ENCODE results near the gene SFXN4. TPM values are rescaled to one million over a fixed set of nuclear protein-coding genes. Genes with fewer than 3 reads are reported as not detected.
"Not testable (repeated sequence)": the region's sequence is repeated elsewhere in the genome, so short reads cannot be mapped to it uniquely, and the experiment has no call there.

Gene SFXN4
- total RNA-seq, 1 experiment from 2014 or later, result 15.4 TPM

- Histone ChIP-seq H3K9me3 (ENCODE audit: insufficient read depth, low read depth) (no peaks in the 10 kb centered on the region), H3F3A (ENCODE audit: insufficient read depth, low read depth) (peaks cover 17% of the 10 kb centered on the region; the same call in 1 of the 2 replicates), H3K4me3 (no peak overlapping the region), H4K20me1 (ENCODE audit: insufficient read depth) (no peaks in the 10 kb centered on the region), H3K79me2 (ENCODE audit: low read depth) (peaks cover 11% of the 10 kb centered on the region; the same call in 1 of the 2 replicates), H3K27me3 (ENCODE audit: insufficient read depth, low read depth) (no peaks in the 10 kb centered on the region), H3K9me2 (ENCODE audit: insufficient read depth) (no peaks in the 10 kb centered on the region), H3K4me1 (replicated peaks; ENCODE audit: insufficient read depth) (peaks cover 24% of the 10 kb centered on the region), H3K27ac (peak overlapping the region; percentile 81), H2AFZ (no peak overlapping the region), H3K36me3 (ENCODE audit: low read depth) (no peaks in the 10 kb centered on the region), H3K4me2 (peak overlapping the region; percentile 47)
- CTCF ChIA-PET, result interaction anchor here (0.6 to 0.7 kb wide), 2 partner anchors 13 to 759 kb away, joined by 3 to 4 read pairs; no protein-coding TSS in a partner anchor
- no TSS peak for BruUV-seq (replicated peaks)
- POLR2A ChIA-PET (ENCODE audit: unreplicated experiment), result interaction anchor here (0.5 to 0.6 kb wide), 5 partner anchors 10 to 68 kb away, joined by 3 to 15 read pairs (median 4); no protein-coding TSS in a partner anchor
- DNase-seq, result peak; percentile 26 to 88
- no peak for TF ChIP-seq EZH2 (IDR thresholded peaks at IDR 0.05; ENCODE audit: low read depth)
- no peak for TF ChIP-seq CTCF (conservative IDR thresholded peaks at IDR 0.05)
- intact Hi-C loops (cut with micrococcal nuclease; ENCODE audit: unreplicated experiment), result loop anchor here (1.0 to 2.0 kb wide), 2 partner anchors 9 to 20 kb away; partner anchors contain the start of gene EIF3A
Observed at GRCh38 chr10:119100434-119101238, 64.9 kb downstream of the SFXN4 start.

- ChIA-PET CTCF (no interaction called here), POLR2A (ENCODE audit: unreplicated experiment) (no interaction called here)
- H3K4me2 ChIP-seq, result no peak overlapping the region
- H3K4me1 ChIP-seq (replicated peaks; ENCODE audit: insufficient read depth), result peaks cover 16% of the 10 kb centered on the region
- no peaks in the 10 kb centered on the region for H3K9me2 ChIP-seq (ENCODE audit: insufficient read depth)
- no peaks in the 10 kb centered on the region for H3K9me3 ChIP-seq (ENCODE audit: insufficient read depth, low read depth)
- TF ChIP-seq CTCF (conservative IDR thresholded peaks at IDR 0.05) (no peak), EZH2 (IDR thresholded peaks at IDR 0.05; ENCODE audit: low read depth) (no peak)
- H3K79me2 ChIP-seq (ENCODE audit: low read depth), result no peaks in the 10 kb centered on the region
- H3K36me3 ChIP-seq (ENCODE audit: low read depth), result no peaks in the 10 kb centered on the region
- no peaks in the 10 kb centered on the region for H4K20me1 ChIP-seq (ENCODE audit: insufficient read depth)
- H3K27me3 ChIP-seq (ENCODE audit: insufficient read depth, low read depth), result no peaks in the 10 kb centered on the region
- BruUV-seq (replicated peaks), result no TSS peak
- H3F3A ChIP-seq (ENCODE audit: insufficient read depth, low read depth), result peaks cover 17% of the 10 kb centered on the region; the same call in 1 of the 2 replicates
- H3K27ac ChIP-seq, result no peak overlapping the region
- no peak for DNase-seq
- H2AFZ ChIP-seq, result no peak overlapping the region
- no peak overlapping the region for H3K4me3 ChIP-seq
- intact Hi-C loops (cut with micrococcal nuclease; ENCODE audit: unreplicated experiment), result loop anchor here (10.0 kb wide), 1 partner anchor 344 kb away; the partner anchor contains the start of gene CACUL1
Observed at GRCh38 chr10:119098576-119098975, 66.9 kb downstream of the SFXN4 start.

GRCh38 chr10:119096641-119097415, 68.7 kb downstream of the SFXN4 start:
- H3K4me1 ChIP-seq (replicated peaks; ENCODE audit: insufficient read depth), result peaks cover 16% of the 10 kb centered on the region
- H3K4me2 ChIP-seq; BruUV-seq (replicated peaks); H2AFZ ChIP-seq; H3K36me3 ChIP-seq (ENCODE audit: low read depth); H3F3A ChIP-seq (ENCODE audit: insufficient read depth, low read depth); H3K9me3 ChIP-seq (ENCODE audit: insufficient read depth, low read depth); H3K4me3 ChIP-seq; H3K27ac ChIP-seq; H3K9me2 ChIP-seq (ENCODE audit: insufficient read depth); H3K79me2 ChIP-seq (ENCODE audit: low read depth); H4K20me1 ChIP-seq (ENCODE audit: insufficient read depth); H3K27me3 ChIP-seq (ENCODE audit: insufficient read depth, low read depth); CTCF ChIA-PET; POLR2A ChIA-PET (ENCODE audit: unreplicated experiment): not testable (repeated sequence)
- intact Hi-C loops (cut with micrococcal nuclease; ENCODE audit: unreplicated experiment), result loop anchor here (10.0 kb wide), 1 partner anchor 342 kb away; the partner anchor contains the start of gene CACUL1
- peak in 1 of 2 experiments; percentile 57 for DNase-seq

Data from PC-9 (cell line).